HG02759 (cell line): Measurements from ENCODE around the gene BCL2L13.
A peak's percentile ranks its signal among the peaks of the same experiment; 100 is the strongest.
"Not testable (repeated sequence)": the region's sequence is repeated elsewhere in the genome, so short reads cannot be mapped to it uniquely, and the experiment has no call there.

Experiments used
- ATAC-seq: cut with Tn5 transposase; IDR thresholded peaks from one replicate; pipeline ENCODE4 v1.9.1; 2021; ENCODE audit warnings: mild to moderate bottlenecking, moderate library complexity; ENCODE audit not compliant: unreplicated experiment

BCL2L13 gene

GRCh38 chr22:17694193-17694592 lies 55.6 kb downstream of the BCL2L13 start:
- no peak for ATAC-seq

DNA sequence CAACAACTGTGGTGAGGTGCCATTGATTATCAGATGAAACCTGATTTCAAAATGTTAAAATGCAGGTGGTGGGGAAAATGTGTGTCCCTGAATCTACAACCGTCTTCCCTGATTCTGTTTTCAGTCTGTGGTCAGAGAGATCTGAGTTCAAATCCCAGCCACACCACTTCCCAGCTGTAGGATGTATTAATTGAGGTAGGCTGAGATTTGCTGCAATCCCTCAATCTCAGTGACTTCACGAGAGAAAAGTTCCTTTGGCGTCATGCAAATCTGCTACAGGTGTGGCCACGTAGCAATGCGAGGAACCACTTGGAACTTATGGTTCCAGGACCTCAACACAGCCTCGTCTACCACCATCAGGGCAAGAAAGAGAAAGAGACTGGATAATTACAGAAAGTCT lies 56.2 kb downstream of the BCL2L13 start:
- no peak for ATAC-seq

DNA sequence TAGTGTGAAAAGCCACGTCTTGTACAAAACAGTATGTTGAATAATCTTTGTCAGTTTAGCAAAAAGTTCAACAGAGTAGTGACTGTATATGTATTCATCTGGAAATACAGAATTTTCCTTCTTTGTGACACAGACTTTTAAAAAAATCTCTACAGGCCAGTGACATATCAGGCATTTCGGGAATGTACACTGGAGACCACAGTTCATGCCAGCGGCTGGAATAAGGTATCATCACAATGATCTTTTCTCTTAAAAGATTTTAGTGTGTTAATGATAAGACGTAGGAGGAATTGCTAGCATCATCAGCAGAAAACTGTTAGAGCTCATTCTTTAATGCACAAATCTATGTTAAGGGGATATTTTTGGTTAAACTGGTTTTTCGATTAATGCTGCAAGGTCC lies 57.4 kb downstream of the BCL2L13 start:
- ATAC-seq: no peak

- not testable (repeated sequence) for ATAC-seq
Measured at GRCh38 chr22:17697196-17697595, 58.6 kb downstream of the BCL2L13 start.

DNA sequence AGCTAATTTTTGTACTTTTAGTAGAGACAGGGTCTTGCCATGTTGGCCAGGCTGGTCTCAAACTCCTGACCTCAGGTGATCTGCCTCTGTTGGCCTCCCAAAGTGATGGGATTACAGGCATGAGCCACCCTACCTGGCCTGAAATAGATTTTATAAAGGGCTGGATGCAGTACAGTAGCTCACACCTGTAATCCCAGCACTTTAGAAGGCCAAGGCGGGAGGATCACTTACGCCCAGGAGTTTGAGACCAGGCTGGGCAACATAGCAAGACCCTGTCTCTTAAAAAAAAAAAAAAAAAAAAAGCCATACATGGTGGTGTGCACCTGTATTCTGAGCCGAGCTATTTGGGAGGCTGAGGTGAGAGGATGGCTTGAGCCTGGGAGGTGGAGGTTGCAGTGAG lies 59.7 kb downstream of the BCL2L13 start:
- not testable (repeated sequence) for ATAC-seq

DNA sequence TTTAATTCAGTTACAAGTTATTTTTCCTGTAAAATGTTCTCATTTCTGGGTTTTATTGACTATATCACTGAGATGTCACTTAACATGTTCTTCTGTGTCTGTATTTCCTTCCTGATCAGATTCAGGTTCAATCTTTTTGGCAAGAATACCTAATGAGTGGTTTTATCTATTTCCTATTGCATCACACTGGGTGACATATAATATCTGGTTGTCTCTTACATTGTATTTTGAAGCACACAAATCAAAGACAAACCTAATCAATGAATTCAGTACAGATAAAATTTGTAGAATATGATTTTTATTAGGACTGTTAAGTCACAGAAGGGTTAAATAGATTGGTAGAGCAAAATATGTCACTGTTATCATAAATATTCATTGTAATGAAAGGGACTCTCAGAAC lies 60.4 kb downstream of the BCL2L13 start:
- no peak for ATAC-seq

- ATAC-seq: no peak
Measured at GRCh38 chr22:17699696-17700340, 61.3 kb downstream of the BCL2L13 start.

- ATAC-seq: no peak
Measured at GRCh38 chr22:17700778-17701177, 62.2 kb downstream of the BCL2L13 start.

- no peak for ATAC-seq
Measured at GRCh38 chr22:17703811-17704210, 65.3 kb downstream of the BCL2L13 start.

- no peak for ATAC-seq
Measured at GRCh38 chr22:17705546-17705945, 67.0 kb downstream of the BCL2L13 start.

GRCh38 chr22:17705951-17706900 lies 67.7 kb downstream of the BCL2L13 start:
- ATAC-seq: peak; percentile 81

DNA sequence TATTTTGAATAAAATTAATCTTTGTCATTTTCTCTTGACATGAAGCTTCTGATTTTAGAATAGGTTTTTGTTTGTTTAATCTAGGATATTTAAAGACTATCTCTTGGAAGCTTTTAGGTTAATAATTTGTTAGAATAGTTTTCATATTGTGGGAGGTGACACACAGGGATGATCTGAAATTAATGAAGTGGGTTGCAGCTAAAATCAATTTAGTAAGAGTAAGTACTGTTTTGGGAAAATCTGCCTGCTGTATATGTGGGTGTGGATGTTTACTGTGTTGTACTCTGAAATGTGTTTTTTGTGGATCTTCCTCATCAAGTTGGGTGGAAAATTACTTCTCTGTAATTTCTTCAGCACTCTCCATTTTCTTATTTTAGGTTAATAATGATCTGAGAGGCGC lies 68.4 kb downstream of the BCL2L13 start:
- no peak for ATAC-seq

DNA sequence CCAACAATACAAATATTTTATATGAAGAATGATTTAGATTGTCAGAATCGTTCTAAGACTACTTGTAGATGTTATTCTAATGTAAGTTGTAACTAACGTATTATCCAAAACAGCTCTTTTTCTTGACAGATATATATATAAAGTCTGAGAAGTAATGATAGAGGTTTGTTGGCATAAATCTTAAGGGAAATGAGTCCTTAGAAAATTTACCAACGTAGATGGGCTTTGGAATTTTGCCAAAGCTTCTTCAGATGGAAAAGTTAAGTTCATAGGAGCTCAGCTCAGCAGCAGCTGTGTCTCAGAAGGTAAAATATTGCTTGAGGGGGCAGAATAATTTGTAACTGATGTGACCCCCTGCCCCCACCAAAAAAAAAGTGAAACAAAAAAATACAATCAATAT lies 69.0 kb downstream of the BCL2L13 start:
- ATAC-seq: no peak

DNA sequence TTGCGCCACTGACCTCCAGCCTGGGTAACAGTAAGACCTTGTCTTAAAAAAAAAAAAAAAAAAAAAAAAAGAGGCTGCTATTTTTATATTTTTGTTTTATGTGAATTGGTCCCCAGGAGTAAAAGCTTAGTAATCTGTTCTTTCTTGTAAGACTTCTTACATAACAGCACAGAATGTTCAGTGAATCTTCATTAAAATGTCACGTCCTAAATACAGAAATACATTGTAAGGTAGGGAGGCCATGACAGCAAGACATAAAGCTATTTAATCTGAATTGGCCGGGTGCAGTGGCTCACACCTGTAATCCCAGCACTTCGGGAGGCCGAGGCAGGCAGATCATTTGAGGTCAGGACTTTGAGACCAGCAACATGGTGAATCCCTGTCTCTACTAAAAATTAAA lies 71.5 kb downstream of the BCL2L13 start:
- no peak for ATAC-seq

DNA sequence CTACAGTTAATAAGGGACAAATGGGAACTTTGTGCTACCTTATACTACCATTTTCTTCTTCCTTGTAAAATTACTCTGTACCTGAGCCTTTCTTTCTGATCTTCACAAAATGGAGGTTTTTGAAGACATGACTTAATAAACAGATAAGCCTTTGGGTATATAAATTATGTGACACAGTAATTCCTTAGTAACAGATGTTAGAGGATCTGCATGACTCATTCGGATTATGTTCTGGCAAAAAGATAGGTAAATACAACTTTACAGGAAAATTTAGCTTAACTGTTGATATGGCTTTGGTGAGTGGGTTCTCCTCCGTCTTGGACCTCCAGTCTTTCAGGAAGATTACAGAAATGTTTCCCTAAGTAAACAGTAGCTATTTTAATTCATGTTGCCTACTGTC lies 73.9 kb downstream of the BCL2L13 start:
- no peak for ATAC-seq

DNA sequence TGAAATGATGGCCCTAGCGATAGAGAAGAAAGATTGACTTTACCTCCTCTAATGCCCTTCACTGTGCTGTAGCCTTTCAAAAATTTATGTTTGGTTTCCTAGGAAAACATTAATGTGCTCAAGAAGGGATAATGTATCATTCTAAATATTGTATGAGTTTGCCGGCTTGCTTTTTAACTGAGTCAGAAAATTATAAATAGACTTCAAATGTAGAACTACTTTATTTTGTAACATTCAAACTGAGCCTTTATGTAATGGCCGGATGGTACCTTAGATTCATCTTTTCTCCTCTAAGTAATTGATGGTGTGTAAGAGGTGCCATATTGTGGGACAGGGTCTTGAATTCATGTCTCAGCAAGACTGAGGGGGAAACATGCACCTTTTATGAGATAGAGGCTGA lies 78.0 kb downstream of the BCL2L13 start:
- ATAC-seq: no peak

DNA sequence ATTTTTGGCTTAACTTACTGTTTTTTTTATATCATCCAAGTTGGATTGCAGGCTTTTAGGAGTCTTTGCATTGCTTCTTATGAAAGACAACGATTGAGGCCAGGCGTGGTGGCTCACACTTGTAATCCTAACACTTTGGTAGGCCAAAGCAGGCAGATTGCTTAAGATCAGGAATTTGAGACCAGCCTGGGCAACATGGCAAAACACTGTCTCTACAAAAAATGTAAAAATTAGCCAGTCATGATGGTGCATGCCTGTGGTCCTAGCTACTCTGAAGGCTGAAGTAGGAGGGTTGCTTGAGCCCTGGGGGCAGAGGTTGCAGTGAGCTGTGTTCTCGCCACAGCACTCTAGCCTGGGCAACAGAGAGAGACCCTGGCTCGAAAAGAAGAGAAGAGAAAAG lies 79.2 kb downstream of the BCL2L13 start:
- ATAC-seq: no peak

- no peak for ATAC-seq
Measured at GRCh38 chr22:17719911-17720310, 81.4 kb downstream of the BCL2L13 start.

DNA sequence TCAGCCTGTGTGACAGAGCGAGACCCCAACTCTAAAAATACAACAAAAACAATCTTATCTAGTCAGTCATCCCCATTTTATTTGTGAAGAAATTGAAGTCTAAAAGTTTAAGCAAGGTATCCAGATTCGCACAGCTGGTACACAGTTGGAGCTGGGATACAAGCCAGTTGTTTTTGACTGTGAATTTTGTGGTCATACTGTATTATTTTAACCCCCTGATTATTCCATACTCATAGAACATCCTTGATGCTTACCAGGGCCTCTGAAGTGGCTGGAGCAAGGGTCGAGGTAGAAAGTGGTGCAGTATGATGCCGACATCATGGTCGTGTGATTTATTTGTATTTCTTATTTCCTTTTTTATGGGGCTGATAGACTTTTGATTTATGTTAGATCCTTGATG lies 85.7 kb downstream of the BCL2L13 start:
- ATAC-seq: no peak

DNA sequence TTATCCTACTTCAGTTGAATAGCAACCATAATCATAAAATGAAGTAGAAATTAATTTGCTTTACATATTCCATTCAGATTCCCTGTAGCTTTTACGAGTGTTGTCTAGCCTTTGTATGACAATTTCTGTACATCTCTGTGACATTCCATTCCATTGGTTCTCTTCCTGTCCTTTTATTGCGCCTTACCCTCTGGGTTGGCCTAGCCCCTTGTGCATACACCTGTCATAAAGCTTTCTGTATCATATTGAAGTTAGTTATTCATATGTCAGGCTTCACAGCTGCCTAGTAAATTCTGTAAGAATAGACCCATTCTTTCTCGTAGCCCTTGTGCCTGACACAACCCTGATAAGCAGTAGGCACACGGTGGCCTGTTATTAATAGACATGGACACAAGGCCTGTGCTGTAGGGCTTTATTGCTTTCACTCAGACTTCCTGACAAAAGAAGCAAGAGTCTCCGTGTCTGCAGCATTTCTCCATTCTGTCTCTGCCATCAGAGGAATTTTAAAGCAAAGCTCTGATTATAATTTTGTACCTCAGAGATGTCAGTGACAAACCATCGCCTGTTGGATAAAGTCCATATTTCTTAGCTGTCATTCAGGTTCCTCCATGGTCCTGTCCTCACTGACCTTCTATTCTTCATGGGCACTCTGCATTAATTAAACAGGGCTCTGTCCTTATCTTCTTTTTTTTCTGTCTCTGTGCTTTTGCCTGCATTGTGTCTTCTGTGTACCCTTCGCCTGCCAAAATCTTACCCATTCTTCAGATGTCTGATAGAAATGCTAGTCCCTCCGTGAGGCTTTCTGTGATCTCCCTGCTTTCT lies 86.3 kb downstream of the BCL2L13 start:
- no peak for ATAC-seq

GRCh38 chr22:17725500-17725796 lies 86.9 kb downstream of the BCL2L13 start:
- no peak for ATAC-seq
